Thyroid gland (tissue), 4 donors: ENCODE data around the gene ATAD3B. TPM values are rescaled to one million over a fixed set of nuclear protein-coding genes. Genes with fewer than 3 reads are reported as not detected.

Experiments
- DNase-seq, 2 donors: peaks; one replicate each; pipeline ENCODE4 v3.0.0-alpha.2; 2019
- H3K27ac ChIP-seq, 3 donors: fragments of 200-600 bp; sonication (generic); 1 replicate in 2 of 3; 2 replicates in 1 of 3; pipeline ENCODE4 v1.5.1; 2016 to 2019; ENCODE audit warnings: mild to moderate bottlenecking in 1 of 3, moderate library complexity in 1 of 3
- H3K27me3 ChIP-seq: fragments of 200-600 bp; sonication (generic); one replicate; pipeline ENCODE4 v1.5.1; 2019
- H3K36me3 ChIP-seq, 2 donors: fragments of 200-600 bp; sonication (generic); one replicate each; pipeline ENCODE4 v1.5.1; 2016 to 2019
- H3K4me1 ChIP-seq, 2 donors: fragments of 200-600 bp; sonication (generic); one replicate each; pipeline ENCODE4 v1.5.1; 2017 to 2019
- H3K4me3 ChIP-seq, 3 donors: fragments of 200-600 bp; sonication (generic); replicated peaks in 1 of 3; 1 replicate in 2 of 3; 2 replicates in 1 of 3; pipeline ENCODE4 v1.5.1; 2016; ENCODE audit warnings: mild to moderate bottlenecking in 1 of 3
- H3K9me3 ChIP-seq: fragments of 200-600 bp; sonication (generic); one replicate; pipeline ENCODE4 v1.5.1; 2017
- CTCF ChIP-seq, 6 experiments: fragments of 200-600 bp in 3 of 6; fragments of 450-650 bp in 3 of 6; sonication (generic) in 3 of 6; IDR thresholded peaks; one replicate each; pipeline ENCODE4 v1.5.1; 2016 to 2019; ENCODE audit warnings: antibody characterized with exemption in 6 of 6, mild to moderate bottlenecking in 2 of 6, inconsistent platforms in 1 of 6, moderate library complexity in 1 of 6
- POLR2A ChIP-seq, 2 donors: fragments of 450-650 bp; IDR thresholded peaks; one replicate each; pipeline ENCODE4 v1.6.1; 2017; ENCODE audit warnings: antibody characterized with exemption in 2 of 2, mild to moderate bottlenecking in 2 of 2, moderate library complexity in 1 of 2
- WGBS, 2 donors: methylation state at CpG; one replicate each; pipeline ENCODE4 v1.1.5; 2017; 5-methylcytosine and 5-hydroxymethylcytosine counted together
- intact Hi-C: fragments of 100-400 bp; cut with DNase I; formaldehyde crosslinking; loops from one replicate; pipeline ENCODE4 v1.15.1; 2023
- total RNA-seq, 4 donors: library from RNA; depleted of rRNA; stranded (reverse); fragments of >200 nt; gene quantifications; one replicate each; pipeline ENCODE4 v1.2.3, GENCODE V29; 2016

The ATAD3B gene
- total RNA-seq, 4 donors from 2014 or later, result 13.8 to 29.1 (median 15.0) TPM

- H3K4me3 ChIP-seq, result no peak overlapping the region
- DNase-seq, result no peak
- peaks cover 0 to under 1% of the 10 kb centered on the region in 2 donors for H3K36me3 ChIP-seq
- H3K9me3 ChIP-seq, result no peaks in the 10 kb centered on the region
- TF ChIP-seq POLR2A (IDR thresholded peaks at IDR 0.05), result no peak
- no peak for TF ChIP-seq CTCF (IDR thresholded peaks at IDR 0.05)
- no peak overlapping the region for H3K27ac ChIP-seq
- H3K27me3 ChIP-seq, result no peaks in the 10 kb centered on the region
- 87 to 92% methylated on average over 26 to 41 of the region's 48 CpGs for WGBS, 2 donors
- H3K4me1 ChIP-seq, result peaks cover 12 to 16% of the 10 kb centered on the region in 2 donors
- intact Hi-C loops, result no loop called here
These were observed 64.7 kb downstream of the ATAD3B start for GRCh38 chr1:1536019-1536937.

- Histone ChIP-seq H3K27ac (no peak overlapping the region), H3K4me3 (no peak overlapping the region), H3K36me3 (peaks cover 0 to 4% of the 10 kb centered on the region in 2 donors), H3K27me3 (no peaks in the 10 kb centered on the region), H3K4me1 (peaks cover 12 to 16% of the 10 kb centered on the region in 2 donors), H3K9me3 (no peaks in the 10 kb centered on the region)
- TF ChIP-seq CTCF (IDR thresholded peaks at IDR 0.05) (no peak), POLR2A (IDR thresholded peaks at IDR 0.05) (no peak)
- DNase-seq, result no peak
- WGBS, 2 donors, result 93 to 95% methylated on average over 9 to 15 of the region's 15 CpGs
- intact Hi-C loops, result no loop called here
These were observed 65.5 kb downstream of the ATAD3B start for GRCh38 chr1:1536938-1537546.

GRCh38 chr1:1537626-1538250 lies 66.2 kb downstream of the ATAD3B start:
- no peaks in the 10 kb centered on the region for H3K9me3 ChIP-seq
- H3K4me1 ChIP-seq, result peaks cover 12 to 16% of the 10 kb centered on the region in 2 donors
- H3K27ac ChIP-seq, result no peak overlapping the region
- peaks cover under 1 to 4% of the 10 kb centered on the region in 2 donors for H3K36me3 ChIP-seq
- TF ChIP-seq CTCF (IDR thresholded peaks at IDR 0.05) (no peak), POLR2A (IDR thresholded peaks at IDR 0.05) (no peak)
- no peak for DNase-seq
- 95 to 97% methylated on average over 26 to 32 of the region's 32 CpGs for WGBS, 2 donors
- intact Hi-C loops, result no loop called here
- H3K4me3 ChIP-seq, result no peak overlapping the region
- no peaks in the 10 kb centered on the region for H3K27me3 ChIP-seq

- H3K27me3 ChIP-seq, result no peaks in the 10 kb centered on the region
- H3K4me3 ChIP-seq, result no peak overlapping the region
- 95 to 99% methylated on average over 14 to 18 of the region's 23 CpGs for WGBS, 2 donors
- H3K4me1 ChIP-seq, result peaks cover 12 to 16% of the 10 kb centered on the region in 2 donors
- TF ChIP-seq CTCF (IDR thresholded peaks at IDR 0.05) (no peak), POLR2A (IDR thresholded peaks at IDR 0.05) (no peak)
- DNase-seq, result no peak
- intact Hi-C loops, result no loop called here
- H3K9me3 ChIP-seq, result no peaks in the 10 kb centered on the region
- H3K36me3 ChIP-seq, result peaks cover 4 to 5% of the 10 kb centered on the region in 2 donors
- no peak overlapping the region for H3K27ac ChIP-seq
These were observed 66.8 kb downstream of the ATAD3B start for GRCh38 chr1:1538334-1538733.
